Right cardiac atrium (tissue), 5 donors: ENCODE measurements around the gene NMD3. TPM values are rescaled to one million over a fixed set of nuclear protein-coding genes. Genes with fewer than 3 reads are reported as not detected.

ENCODE experiments used
- ATAC-seq, 2 donors: fragments of 200-7000 bp; cut with Tn5 transposase; one replicate each; pipeline versions ENCODE4 v1.8.0 to v1.9.1; 2020; ENCODE audit warnings: moderate library complexity in 2 of 2, mild to moderate bottlenecking in 1 of 2
- DNase-seq, 3 donors: peaks; one replicate each; pipeline ENCODE4 v3.0.0-alpha.2; 2020
- H3K27ac ChIP-seq: one replicate; pipeline ENCODE4 v1.5.1; 2013; ENCODE audit warnings: mild to moderate bottlenecking, low read length, control low read depth, moderate library complexity
- H3K27me3 ChIP-seq: one replicate; pipeline ENCODE4 v1.6.1; 2013; ENCODE audit not compliant: control insufficient read depth, insufficient read depth
- H3K4me1 ChIP-seq: one replicate; pipeline ENCODE4 v1.6.1; 2013; ENCODE audit warnings: low read length; ENCODE audit not compliant: control insufficient read depth, insufficient read depth
- H3K4me3 ChIP-seq: one replicate; pipeline ENCODE4 v1.5.1; 2013; ENCODE audit warnings: low read length, control low read depth
- H3K9me3 ChIP-seq: one replicate; pipeline ENCODE4 v1.6.1; 2013; ENCODE audit warnings: low read length; ENCODE audit not compliant: control insufficient read depth
- WGBS: extraction: QIAGEN DNeasy Blood & Tissue Kit; methylation state at CpG from one replicate; pipeline ENCODE4 v1.1.7; 2013; 5-methylcytosine and 5-hydroxymethylcytosine counted together
- intact Hi-C, 4 donors: fragments of 100-400 bp; cut with DNase I; formaldehyde crosslinking; loops; one replicate each; pipeline versions ENCODE4 v1.11.0 to v1.14.0; 2022 to 2023
- polyA plus RNA-seq: library from polyadenylated mRNA; stranded (reverse); fragments of 200-250 nt; gene quantifications from one replicate; pipeline ENCODE4 v1.2.3, GENCODE V29; 2013
- total RNA-seq, 4 donors: library from RNA; stranded (reverse); fragmentation: NEBNext Ultra II Directional; extraction: Animal tissue kit (Norgen Biotek cat#: 25700); gene quantifications; one replicate each; pipeline ENCODE4 v1.2.1, GENCODE V29; 2021
- donor health status: healthy with polysubstance abuse.
- donor health status: DM: no; HTN: yes; CAD: no.
- donor health status: DM: no; HTN: no; CAD: no.
- donor health status: DM: no; HTN: yes; CAD: no; lungs with severe emphysema.
- donor health status: DM: yes; HTN: yes; CAD: no.

NMD3 gene
- total and polyA plus RNA-seq, 5 donors, result 25.1 to 72.7 (median 54.0) TPM

- no peaks in the 10 kb centered on the region for H3K27me3 ChIP-seq
- peaks cover 1% of the 10 kb centered on the region for H3K4me1 ChIP-seq
- DNase-seq (no peak), ATAC-seq (no peak)
- H3K27ac ChIP-seq, result no peak overlapping the region
- WGBS, result 95% methylated on average over 2 of the region's 2 CpGs
- no peak overlapping the region for H3K4me3 ChIP-seq
- intact Hi-C loops, result no loop called here
- H3K9me3 ChIP-seq, result no peaks in the 10 kb centered on the region
Measured at GRCh38 chr3:161231861-161232260, 10.8 kb downstream of the NMD3 start.

- H3K27ac ChIP-seq, result no peak overlapping the region
- WGBS, result 63% methylated on average over 1 of the region's 1 CpG
Measured at GRCh38 chr3:161233557-161233956, 12.4 kb downstream of the NMD3 start.

GRCh38 chr3:161236240-161236639 is 15.1 kb downstream of the NMD3 start:
- intact Hi-C loops, result no loop called here
- no peaks in the 10 kb centered on the region for H3K27me3 ChIP-seq
- no peak for ATAC-seq
- DNase-seq, result no peak
- H3K27ac ChIP-seq, result no peak overlapping the region
- WGBS, result 94% methylated on average over 2 of the region's 2 CpGs
- H3K9me3 ChIP-seq, result no peaks in the 10 kb centered on the region
- H3K4me3 ChIP-seq, result no peak overlapping the region
- H3K4me1 ChIP-seq, result peaks cover 1% of the 10 kb centered on the region

More at GRCh38 chr3:161233557-161233956, 12.4 kb downstream of the NMD3 start:
- H3K9me3 ChIP-seq, result no peaks in the 10 kb centered on the region
- DNase-seq (no peak), ATAC-seq (no peak)
- intact Hi-C loops, result no loop called here
- H3K4me3 ChIP-seq, result no peak overlapping the region
- H3K4me1 ChIP-seq, result peaks cover 1% of the 10 kb centered on the region
- no peaks in the 10 kb centered on the region for H3K27me3 ChIP-seq

GRCh38 chr3:161239700-161240099 is 18.6 kb downstream of the NMD3 start:
- Histone ChIP-seq H3K9me3 (no peaks in the 10 kb centered on the region), H3K27me3 (no peaks in the 10 kb centered on the region), H3K4me1 (no peaks in the 10 kb centered on the region), H3K27ac (no peak overlapping the region), H3K4me3 (no peak overlapping the region)
- WGBS, result 73% methylated on average over 2 of the region's 2 CpGs
- intact Hi-C loops, result no loop called here
- no peak for ATAC-seq
- DNase-seq, result no peak

- Histone ChIP-seq H3K4me1 (no peaks in the 10 kb centered on the region), H3K27ac (no peak overlapping the region), H3K9me3 (no peaks in the 10 kb centered on the region), H3K27me3 (no peaks in the 10 kb centered on the region), H3K4me3 (no peak overlapping the region)
- intact Hi-C loops, result no loop called here
- DNase-seq (no peak), ATAC-seq (no peak)
- WGBS, result 82% methylated on average over 2 of the region's 2 CpGs
Measured at GRCh38 chr3:161244538-161244937, 23.4 kb downstream of the NMD3 start.

- intact Hi-C loops, result no loop called here
- Histone ChIP-seq H3K9me3 (no peaks in the 10 kb centered on the region), H3K4me3 (no peak overlapping the region), H3K27me3 (no peaks in the 10 kb centered on the region), H3K4me1 (no peaks in the 10 kb centered on the region), H3K27ac (no peak overlapping the region)
- DNase-seq (no peak), ATAC-seq (no peak)
Measured at GRCh38 chr3:161247049-161247448, 25.9 kb downstream of the NMD3 start.

GRCh38 chr3:161250116-161250515 is 29.0 kb downstream of the NMD3 start:
- Histone ChIP-seq H3K27me3 (no peaks in the 10 kb centered on the region), H3K9me3 (no peaks in the 10 kb centered on the region), H3K4me1 (peaks cover under 1% of the 10 kb centered on the region), H3K27ac (no peak overlapping the region), H3K4me3 (no peak overlapping the region)
- 98% methylated on average over 1 of the region's 1 CpG for WGBS
- intact Hi-C loops, result no loop called here
- no peak for ATAC-seq
- DNase-seq, result no peak

- Histone ChIP-seq H3K27me3 (no peaks in the 10 kb centered on the region), H3K27ac (no peak overlapping the region), H3K4me1 (peaks cover 2% of the 10 kb centered on the region), H3K4me3 (no peak overlapping the region), H3K9me3 (no peaks in the 10 kb centered on the region)
- DNase-seq (no peak), ATAC-seq (no peak)
- intact Hi-C loops, result no loop called here
- WGBS, result 97% methylated on average over 2 of the region's 2 CpGs
Measured at GRCh38 chr3:161251716-161252115, 30.6 kb downstream of the NMD3 start.

GRCh38 chr3:161252143-161252542 is 31.0 kb downstream of the NMD3 start:
- 97% methylated on average over 5 of the region's 5 CpGs for WGBS
- Histone ChIP-seq H3K4me3 (no peak overlapping the region), H3K4me1 (peaks cover 2% of the 10 kb centered on the region), H3K27me3 (no peaks in the 10 kb centered on the region), H3K9me3 (no peaks in the 10 kb centered on the region), H3K27ac (no peak overlapping the region)
- DNase-seq, result no peak
- no peak for ATAC-seq
- intact Hi-C loops, result no loop called here

GRCh38 chr3:161253711-161254110 is 32.6 kb downstream of the NMD3 start:
- no peaks in the 10 kb centered on the region for H3K9me3 ChIP-seq
- no peak overlapping the region for H3K27ac ChIP-seq
- intact Hi-C loops, result no loop called here
- H3K4me1 ChIP-seq, result peaks cover 2% of the 10 kb centered on the region
- DNase-seq (no peak), ATAC-seq (peak; percentile 24 to 26)
- WGBS, result 28% methylated on average over 1 of the region's 1 CpG
- no peaks in the 10 kb centered on the region for H3K27me3 ChIP-seq
- no peak overlapping the region for H3K4me3 ChIP-seq

GRCh38 chr3:161254861-161255260 is 33.8 kb downstream of the NMD3 start:
- Histone ChIP-seq H3K9me3 (no peaks in the 10 kb centered on the region), H3K27ac (no peak overlapping the region), H3K4me3 (no peak overlapping the region), H3K27me3 (no peaks in the 10 kb centered on the region), H3K4me1 (peaks cover 2% of the 10 kb centered on the region)
- WGBS, result 40% methylated on average over 1 of the region's 1 CpG
- no peak for ATAC-seq
- DNase-seq, result no peak
- intact Hi-C loops, result no loop called here

- ATAC-seq (no peak), DNase-seq (no peak)
- Histone ChIP-seq H3K27ac (no peak overlapping the region), H3K27me3 (no peaks in the 10 kb centered on the region), H3K4me3 (no peak overlapping the region), H3K9me3 (no peaks in the 10 kb centered on the region), H3K4me1 (no peaks in the 10 kb centered on the region)
- intact Hi-C loops, result no loop called here
- WGBS, result 62% methylated on average over 3 of the region's 3 CpGs
Measured at GRCh38 chr3:161263057-161263456, 41.9 kb downstream of the NMD3 start.
